MV-4-11 (cell line): ENCODE data around the gene SPPL2C.
"Not testable (repeated sequence)": the region's sequence is repeated elsewhere in the genome, so short reads cannot be mapped to it uniquely, and the experiment has no call there.

ENCODE experiments used
- DNase-seq: peaks from one replicate; lab custom pipeline; 2025; lab: John Stamatoyannopoulos, UW

SPPL2C gene

DNA sequence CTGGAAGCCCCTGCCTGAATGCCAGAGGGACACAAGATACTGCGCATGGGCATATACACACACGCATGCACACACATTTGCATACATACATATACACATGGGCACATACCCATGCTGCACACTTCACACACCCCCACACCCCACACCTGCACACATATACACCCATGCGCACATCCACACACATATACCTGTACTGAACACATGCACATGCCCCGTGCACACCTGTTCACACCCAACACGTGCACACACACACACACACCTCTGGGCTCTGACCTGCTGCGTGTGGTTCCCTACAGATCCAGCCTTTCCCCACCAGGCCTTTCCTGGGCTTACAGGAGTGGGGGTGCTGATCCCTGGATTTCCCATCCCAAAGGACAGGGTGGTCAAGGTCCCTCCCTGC is 6.3 kb downstream of the SPPL2C start:
- DNase-seq, result no peak

DNA sequence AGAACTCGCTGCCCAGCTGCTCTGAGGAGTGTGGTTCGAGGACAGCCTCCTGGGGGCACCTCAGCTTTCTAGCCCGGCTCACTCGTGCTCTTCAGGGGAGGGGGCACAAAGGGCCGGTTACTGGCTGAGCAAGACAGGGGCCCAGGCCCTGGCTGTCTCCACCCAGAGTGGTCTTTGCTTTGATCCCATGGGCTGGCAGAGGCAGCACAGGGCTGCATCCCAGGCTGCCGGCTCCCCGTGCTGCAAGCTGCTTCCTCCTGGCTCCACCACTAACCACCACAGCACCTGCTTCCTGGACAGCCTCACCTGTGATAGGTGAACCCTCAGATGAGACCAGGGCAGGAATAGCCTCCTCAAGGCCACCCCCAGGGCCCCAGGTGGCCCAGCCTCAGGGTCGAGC is 6.8 kb downstream of the SPPL2C start:
- no peak for DNase-seq

DNA sequence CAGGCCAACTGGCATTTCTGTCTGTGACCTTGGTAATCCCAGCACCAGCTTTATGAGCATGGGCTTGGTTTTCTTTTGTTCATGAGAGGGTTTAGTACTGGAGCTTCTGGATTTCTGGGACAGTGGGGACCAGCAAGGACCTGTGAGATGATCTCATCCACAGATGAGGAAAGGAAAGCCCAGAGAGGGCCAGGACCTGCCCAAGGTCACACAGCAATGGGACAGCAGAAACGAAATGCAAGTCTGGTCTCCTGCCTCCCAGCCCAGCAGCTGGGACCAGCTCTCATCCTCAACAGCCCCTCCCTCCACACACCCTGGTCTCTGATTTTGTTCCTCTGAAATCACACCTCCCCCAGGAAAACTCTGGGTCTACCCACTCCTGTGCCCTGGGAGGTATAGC is 7.2 kb downstream of the SPPL2C start:
- DNase-seq, result no peak

- peak; percentile 26 for DNase-seq
Measured at GRCh38 chr17:45852535-45853297, 8.0 kb downstream of the SPPL2C start.

DNA sequence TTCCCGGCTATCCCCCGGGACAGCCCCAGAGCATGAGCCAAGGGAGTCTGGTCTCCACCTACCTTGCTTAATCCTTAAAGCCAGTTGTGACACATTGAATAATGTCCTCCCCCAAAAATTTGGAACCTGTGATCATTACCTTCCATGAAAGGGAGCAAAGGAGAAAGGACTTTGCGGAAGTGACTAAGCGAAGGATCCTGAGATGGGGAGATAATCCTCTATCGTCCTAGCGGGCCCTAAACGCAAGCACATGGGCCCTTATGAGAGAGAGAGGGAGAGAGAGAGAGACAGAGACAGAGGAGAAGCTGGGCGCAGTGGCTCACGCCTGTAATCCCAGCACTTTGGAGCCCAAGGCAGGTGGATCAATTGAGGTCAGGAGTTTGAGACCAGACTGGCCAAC is 9.5 kb downstream of the SPPL2C start:
- DNase-seq, result no peak

- DNase-seq, result no peak
Measured at GRCh38 chr17:45855691-45856336, 11.1 kb downstream of the SPPL2C start.

- no peak for DNase-seq
Measured at GRCh38 chr17:45857977-45858708, 13.5 kb downstream of the SPPL2C start.

- no peak for DNase-seq
Measured at GRCh38 chr17:45861165-45861564, 16.5 kb downstream of the SPPL2C start.

- DNase-seq, result not testable (repeated sequence)
Measured at GRCh38 chr17:45862127-45862526, 17.4 kb downstream of the SPPL2C start.

- DNase-seq, result no peak
Measured at GRCh38 chr17:45863857-45864654, 19.4 kb downstream of the SPPL2C start.

DNA sequence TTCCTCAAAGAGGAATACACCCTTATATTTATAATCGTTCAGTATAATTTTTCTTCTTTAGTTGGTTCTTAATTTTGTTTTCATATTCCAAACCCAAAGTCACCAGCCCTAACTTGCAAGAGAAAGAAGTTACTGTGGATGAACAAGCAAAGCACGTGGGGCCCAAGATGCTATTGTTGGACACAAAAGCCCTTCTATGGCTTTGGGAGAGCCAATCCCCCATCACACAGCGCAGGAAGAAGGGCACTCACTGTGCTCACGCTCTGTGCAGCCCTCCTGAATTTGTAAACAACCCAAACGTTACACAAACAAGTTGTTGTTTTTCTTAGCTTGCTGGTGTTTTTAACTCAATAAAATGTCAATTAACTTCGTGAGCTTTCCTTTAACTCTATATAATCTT is 22.5 kb downstream of the SPPL2C start:
- no peak for DNase-seq

GRCh38 chr17:45867702-45868101 is 23.0 kb downstream of the SPPL2C start:
- no peak for DNase-seq

DNA sequence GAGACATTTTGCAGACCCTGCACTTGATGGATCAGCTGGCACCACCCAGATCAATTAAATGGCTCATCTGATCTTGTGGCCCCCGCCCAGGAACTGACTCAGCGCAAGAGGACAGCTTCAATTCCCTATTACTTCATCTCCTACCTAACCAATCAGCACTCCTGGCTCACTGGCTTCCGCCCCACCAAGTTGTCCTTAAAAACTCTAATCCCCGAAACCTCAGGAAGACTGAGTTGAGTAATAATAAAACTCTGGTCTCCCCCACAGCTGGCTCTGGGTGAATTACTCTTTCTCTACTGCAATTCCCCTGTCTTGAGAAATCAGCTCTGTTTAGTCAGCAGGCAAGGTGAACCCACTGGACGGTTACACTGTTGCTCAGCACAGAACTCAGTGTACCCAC is 23.6 kb downstream of the SPPL2C start:
- peak; percentile 97 for DNase-seq

- DNase-seq, result no peak
Measured at GRCh38 chr17:45869676-45870341, 25.1 kb downstream of the SPPL2C start.

- DNase-seq, result no peak
Measured at GRCh38 chr17:45870342-45870974, 25.8 kb downstream of the SPPL2C start.

GRCh38 chr17:45871718-45872117 is 27.0 kb downstream of the SPPL2C start:
- no peak for DNase-seq

GRCh38 chr17:45873728-45874127 is 29.0 kb downstream of the SPPL2C start:
- peak; percentile 63 for DNase-seq

GRCh38 chr17:45874151-45874550 is 29.5 kb downstream of the SPPL2C start:
- DNase-seq, result no peak

GRCh38 chr17:45876539-45876938 is 31.9 kb downstream of the SPPL2C start:
- DNase-seq, result no peak

DNA sequence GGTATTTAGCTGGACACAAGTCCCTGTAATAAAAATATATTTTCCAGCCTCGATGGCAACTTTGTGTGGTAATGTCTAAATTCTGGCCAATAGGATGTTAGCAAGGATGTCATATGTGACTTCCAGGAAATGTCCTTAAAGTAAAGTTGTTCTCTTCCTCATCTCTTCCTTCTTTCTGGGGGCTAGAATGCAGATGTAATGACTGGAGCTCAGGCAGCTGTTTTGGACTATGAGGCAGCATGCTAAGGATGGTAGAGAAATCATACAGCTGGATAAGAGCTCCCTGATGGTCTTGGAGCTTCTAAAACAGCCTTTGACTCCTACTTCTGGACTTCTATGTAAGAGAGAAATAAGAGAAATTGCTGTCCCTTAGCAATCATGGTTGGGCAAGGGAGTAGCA is 32.8 kb downstream of the SPPL2C start:
- DNase-seq, result no peak

DNA sequence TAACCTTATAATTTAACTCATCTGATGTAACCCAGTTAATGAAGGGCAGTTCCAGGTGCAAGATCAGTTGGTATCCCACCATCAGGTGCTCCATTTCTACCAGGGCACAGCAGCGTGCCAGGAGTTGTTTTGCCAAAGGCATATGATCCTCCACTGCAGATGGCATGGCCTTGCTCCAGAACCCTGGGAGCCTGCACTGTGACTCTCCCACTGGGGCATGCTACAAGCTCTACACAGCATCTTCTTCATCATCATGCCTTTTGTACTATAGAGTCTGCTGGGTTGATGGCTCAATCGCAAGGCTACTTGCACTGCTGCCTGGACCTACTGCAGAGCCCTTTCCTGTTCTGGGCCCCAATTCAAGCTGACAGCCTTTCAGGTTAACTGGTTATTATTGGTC is 38.4 kb downstream of the SPPL2C start:
- DNase-seq, result no peak
